T-helper 17 cell (primary cell): ENCODE measurements around the gene ASB2. TPM values are rescaled to one million over a fixed set of nuclear protein-coding genes. Genes with fewer than 3 reads are reported as not detected.

ENCODE experiments used
- ATAC-seq: fragments of 150-1000 bp; cut with Tn5 transposase; 2 replicates; pipeline ENCODE4 v1.10.0; 2021; ENCODE audit warnings: mild to moderate bottlenecking, moderate library complexity
- DNase-seq, 3 donors: peaks; one replicate each; pipeline versions ENCODE4 v3.0.0 to v3.0.0-alpha.2; 2020 to 2021
- H3K9me3 ChIP-seq: one replicate; pipeline ENCODE4 v1.7.0; 2013; ENCODE audit warnings: low read length, mild to moderate bottlenecking; ENCODE audit not compliant: control insufficient read depth, poor library complexity, severe bottlenecking
- H3K27ac Mint-ChIP-seq: one replicate; pipeline ENCODE4 v1.8.0; 2022; ENCODE audit warnings: mild to moderate bottlenecking, moderate library complexity, mixed read lengths
- H3K27me3 Mint-ChIP-seq: one replicate; pipeline ENCODE4 v1.8.0; 2022; ENCODE audit warnings: mixed read lengths
- H3K36me3 Mint-ChIP-seq: one replicate; pipeline ENCODE4 v1.8.0; 2022; ENCODE audit warnings: low read depth, mixed read lengths
- H3K4me1 Mint-ChIP-seq: one replicate; pipeline ENCODE4 v1.8.0; 2022; ENCODE audit warnings: mild to moderate bottlenecking, mixed read lengths
- H3K4me3 Mint-ChIP-seq: one replicate; pipeline ENCODE4 v1.8.0; 2022; ENCODE audit warnings: mild to moderate bottlenecking, moderate library complexity, mixed read lengths
- total RNA-seq, 4 donors: library from RNA in 2 of 4; stranded (reverse) in 2 of 4; gene quantifications; one replicate each; pipeline ENCODE4 v1.2.3 and lab custom pipeline; 2022 to 2026

The ASB2 gene
- total RNA-seq, 2 donors from 2014 or later = 2.3 to 6.5 TPM

DNA sequence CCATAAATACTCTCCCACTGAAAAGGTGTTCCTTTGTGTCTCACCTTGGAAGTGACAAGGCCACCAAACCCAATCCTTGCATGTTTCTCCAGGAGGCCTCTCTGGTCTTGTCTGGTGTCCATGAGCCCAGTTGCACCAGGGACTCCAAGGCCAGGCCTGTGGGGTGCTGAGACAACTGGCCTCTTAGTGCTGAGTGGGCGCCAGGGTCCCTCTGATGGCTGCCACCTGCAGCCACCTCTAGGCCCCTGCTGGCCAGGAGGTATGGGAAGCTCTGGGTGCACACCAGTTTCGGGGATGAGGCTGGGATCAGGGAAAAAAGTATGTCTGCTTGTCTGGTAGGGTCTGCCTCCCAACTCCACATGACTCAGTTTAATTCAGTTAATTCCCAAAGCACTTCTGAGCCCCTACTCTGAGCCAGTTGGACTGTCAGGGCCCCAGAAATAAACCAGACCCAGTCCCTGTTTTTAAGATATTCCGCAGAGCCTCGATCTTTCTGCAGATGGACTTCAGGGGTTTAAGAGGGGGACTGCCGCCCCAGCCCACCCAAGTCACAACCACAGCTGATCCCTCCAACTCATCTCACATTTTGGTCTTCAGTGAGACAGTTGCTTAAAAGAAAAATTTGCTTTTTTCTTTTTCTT, 64.3 kb downstream of the ASB2 start:
- peaks cover 2% of the 10 kb centered on the region for H3K36me3 Mint-ChIP-seq
- ATAC-seq (no peak), DNase-seq (no peak)

DNA sequence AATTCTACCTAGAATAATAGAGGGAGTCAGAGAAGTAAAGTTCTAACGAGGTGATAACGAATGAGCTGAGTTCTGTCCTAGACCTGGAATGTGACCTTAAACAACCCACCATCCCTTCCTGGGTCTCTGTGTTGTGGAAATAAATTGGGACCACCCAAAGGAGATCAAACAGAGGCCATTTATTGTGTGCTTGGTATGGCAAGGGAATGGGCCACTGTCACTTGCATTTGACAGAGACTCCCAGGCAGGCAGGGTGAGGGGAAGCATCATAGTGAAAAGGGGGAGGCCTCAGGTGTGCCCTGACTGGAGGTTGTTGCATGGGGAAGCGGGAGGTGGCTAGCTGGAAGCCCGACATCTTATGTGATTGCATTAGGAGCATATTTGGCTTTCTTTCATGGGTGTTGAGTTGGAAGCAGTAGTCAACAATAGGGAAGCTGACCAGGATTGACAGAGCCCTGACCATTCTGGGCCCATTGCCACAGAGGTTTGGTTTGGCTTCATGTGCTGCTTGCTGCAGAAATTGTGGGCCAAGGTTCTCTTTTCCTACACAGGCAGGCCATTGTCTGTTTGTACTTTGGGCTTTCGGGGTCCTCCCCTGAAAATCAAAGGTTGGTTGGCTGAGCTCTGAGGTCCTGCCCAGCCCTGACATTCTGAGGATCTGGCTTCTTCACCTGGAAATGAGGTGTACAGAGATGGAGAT, 66.8 kb downstream of the ASB2 start:
- no peak overlapping the region for H3K27ac Mint-ChIP-seq
- H3K4me3 Mint-ChIP-seq = no peak overlapping the region
- H3K9me3 ChIP-seq = no peaks in the 10 kb centered on the region
- no peak for DNase-seq
- H3K27me3 Mint-ChIP-seq = peaks cover 41% of the 10 kb centered on the region
- H3K4me1 Mint-ChIP-seq = peaks cover 3% of the 10 kb centered on the region
- peaks cover 2% of the 10 kb centered on the region for H3K36me3 Mint-ChIP-seq
- ATAC-seq = no peak

More for the DNA sequence above, 64.3 kb downstream of the ASB2 start:
- H3K27ac Mint-ChIP-seq = no peak overlapping the region
- H3K4me1 Mint-ChIP-seq = no peaks in the 10 kb centered on the region
- no peak overlapping the region for H3K4me3 Mint-ChIP-seq
- peaks cover 28% of the 10 kb centered on the region for H3K27me3 Mint-ChIP-seq
- H3K9me3 ChIP-seq = no peaks in the 10 kb centered on the region

GRCh38 chr14:93906341-93907329, 69.7 kb downstream of the ASB2 start:
- no peak overlapping the region for H3K4me3 Mint-ChIP-seq
- peaks cover 5% of the 10 kb centered on the region for H3K36me3 Mint-ChIP-seq
- DNase-seq (peak; percentile 16 to 43 (median 25)), ATAC-seq (peak; percentile 68)
- no peaks in the 10 kb centered on the region for H3K9me3 ChIP-seq
- no peak overlapping the region for H3K27ac Mint-ChIP-seq
- peaks cover 6% of the 10 kb centered on the region for H3K4me1 Mint-ChIP-seq
- H3K27me3 Mint-ChIP-seq = peaks cover 61% of the 10 kb centered on the region

DNA sequence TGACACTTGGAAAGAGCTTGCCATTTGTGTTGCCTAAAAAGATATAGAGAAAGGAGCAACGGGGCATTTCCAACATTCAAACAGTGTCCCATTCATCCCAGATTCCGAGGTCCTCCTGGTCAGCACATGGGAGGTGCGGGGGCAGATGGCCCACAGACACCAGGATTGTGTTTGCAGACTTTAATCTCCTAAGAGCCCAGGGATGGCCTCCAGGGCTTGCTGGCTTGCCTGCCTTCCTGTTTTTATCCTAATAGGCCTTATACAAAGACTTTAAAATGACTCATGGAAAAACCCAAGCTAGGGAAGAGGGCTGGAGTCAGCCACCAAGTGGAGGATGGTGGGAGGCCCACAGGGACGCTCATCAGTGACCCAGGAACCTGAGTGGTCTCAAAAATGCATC, 70.7 kb downstream of the ASB2 start:
- peaks cover 5% of the 10 kb centered on the region for H3K36me3 Mint-ChIP-seq
- H3K27me3 Mint-ChIP-seq = peaks cover 61% of the 10 kb centered on the region
- no peak for DNase-seq
- no peak overlapping the region for H3K4me3 Mint-ChIP-seq
- peaks cover 6% of the 10 kb centered on the region for H3K4me1 Mint-ChIP-seq
- no peaks in the 10 kb centered on the region for H3K9me3 ChIP-seq
- ATAC-seq = no peak
- H3K27ac Mint-ChIP-seq = no peak overlapping the region

- Mint-ChIP-seq H3K27ac (peak overlapping the region; percentile 29), H3K4me1 (peaks cover 6% of the 10 kb centered on the region), H3K27me3 (peaks cover 55% of the 10 kb centered on the region), H3K4me3 (no peak overlapping the region), H3K36me3 (peaks cover 3% of the 10 kb centered on the region)
- no peaks in the 10 kb centered on the region for H3K9me3 ChIP-seq
- ATAC-seq (no peak), DNase-seq (no peak)
Observed at GRCh38 chr14:93903342-93904184, 72.8 kb downstream of the ASB2 start.

GRCh38 chr14:93902619-93903307, 73.6 kb downstream of the ASB2 start:
- Mint-ChIP-seq H3K27ac (peak overlapping the region; percentile 29), H3K27me3 (peaks cover 47% of the 10 kb centered on the region), H3K4me3 (no peak overlapping the region), H3K36me3 (peaks cover 3% of the 10 kb centered on the region), H3K4me1 (peaks cover 6% of the 10 kb centered on the region)
- ATAC-seq (no peak), DNase-seq (no peak)
- no peaks in the 10 kb centered on the region for H3K9me3 ChIP-seq

DNA sequence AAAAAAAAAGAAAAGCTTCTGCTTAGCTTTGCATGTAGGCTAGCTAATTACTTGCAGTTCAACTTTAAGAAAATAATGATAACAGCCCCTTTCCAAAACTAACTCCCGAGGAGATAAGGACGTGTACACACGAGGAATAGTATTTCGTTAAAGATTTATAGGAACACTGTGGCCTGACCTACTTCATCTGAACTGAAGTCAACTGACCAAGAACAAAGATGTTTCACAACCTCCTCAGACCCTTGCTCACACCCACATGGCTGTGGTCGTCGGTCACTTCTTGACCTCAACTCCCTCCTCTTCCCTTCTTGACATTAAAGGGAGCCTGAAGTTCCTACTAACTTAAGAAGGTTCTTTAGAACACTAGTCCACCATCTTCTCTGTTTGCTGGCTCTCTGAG, 74.6 kb downstream of the ASB2 start:
- no peak overlapping the region for H3K27ac Mint-ChIP-seq
- peaks cover 46% of the 10 kb centered on the region for H3K27me3 Mint-ChIP-seq
- ATAC-seq (no peak), DNase-seq (no peak)
- no peaks in the 10 kb centered on the region for H3K9me3 ChIP-seq
- H3K4me1 Mint-ChIP-seq = peaks cover 6% of the 10 kb centered on the region
- no peak overlapping the region for H3K4me3 Mint-ChIP-seq
- peaks cover 3% of the 10 kb centered on the region for H3K36me3 Mint-ChIP-seq

- no peak for DNase-seq
- H3K4me3 Mint-ChIP-seq = no peak overlapping the region
- no peak overlapping the region for H3K27ac Mint-ChIP-seq
- peaks cover 1% of the 10 kb centered on the region for H3K36me3 Mint-ChIP-seq
- peaks cover under 1% of the 10 kb centered on the region for H3K4me1 Mint-ChIP-seq
- H3K27me3 Mint-ChIP-seq = peaks cover 26% of the 10 kb centered on the region
- no peaks in the 10 kb centered on the region for H3K9me3 ChIP-seq
- no peak for ATAC-seq
Observed at GRCh38 chr14:93898731-93899130, 77.6 kb downstream of the ASB2 start.

DNA sequence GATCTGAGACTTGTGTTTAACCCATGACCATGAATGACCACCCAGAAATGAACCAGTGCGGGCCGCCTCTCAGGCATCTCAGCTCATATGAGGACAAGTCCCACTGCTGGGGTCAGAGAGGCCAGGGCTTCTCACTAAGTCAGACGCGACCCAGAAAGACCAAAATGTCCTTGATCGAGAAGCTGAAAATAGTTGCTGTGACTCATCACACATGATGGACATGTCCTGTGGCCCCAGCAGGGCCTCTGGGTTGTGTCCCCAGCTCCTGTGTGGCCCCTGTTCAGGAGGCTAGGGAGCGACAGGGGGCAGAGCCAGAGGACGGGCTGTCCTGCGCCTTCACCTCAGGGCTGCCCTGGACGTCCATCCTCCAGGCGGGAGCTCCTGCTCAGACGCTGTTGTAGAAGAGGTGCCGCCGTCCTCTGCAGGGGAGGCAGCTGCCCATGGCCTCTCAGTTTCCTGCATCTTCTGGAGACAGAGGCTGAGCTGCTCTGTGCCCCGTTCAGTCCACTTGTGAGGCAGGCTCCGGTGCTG, 78.2 kb downstream of the ASB2 start:
- no peaks in the 10 kb centered on the region for H3K36me3 Mint-ChIP-seq
- no peaks in the 10 kb centered on the region for H3K9me3 ChIP-seq
- H3K4me1 Mint-ChIP-seq = no peaks in the 10 kb centered on the region
- H3K27ac Mint-ChIP-seq = no peak overlapping the region
- peaks cover 20% of the 10 kb centered on the region for H3K27me3 Mint-ChIP-seq
- DNase-seq = no peak
- H3K4me3 Mint-ChIP-seq = no peak overlapping the region
- no peak for ATAC-seq

DNA sequence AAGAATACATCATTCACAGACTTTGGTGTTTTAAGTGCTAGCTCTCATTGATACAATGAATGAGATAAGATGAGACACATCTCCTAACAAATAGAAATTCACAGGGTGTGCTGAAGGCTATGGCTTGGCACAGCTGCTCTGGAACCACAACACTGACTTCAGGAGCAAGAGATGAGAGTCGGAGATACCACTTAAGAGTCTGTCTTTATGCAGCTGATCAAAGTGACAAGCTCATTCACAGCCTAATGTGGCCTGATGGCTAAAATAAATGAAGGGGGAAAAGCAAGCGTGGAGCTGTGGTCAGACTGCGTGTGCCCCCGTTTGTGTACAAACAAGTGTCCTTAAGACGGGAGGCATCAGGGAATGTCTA, 78.9 kb downstream of the ASB2 start:
- Mint-ChIP-seq H3K27ac (no peak overlapping the region), H3K4me3 (no peak overlapping the region), H3K4me1 (no peaks in the 10 kb centered on the region), H3K27me3 (peaks cover 13% of the 10 kb centered on the region), H3K36me3 (no peaks in the 10 kb centered on the region)
- H3K9me3 ChIP-seq = no peaks in the 10 kb centered on the region
- ATAC-seq (no peak), DNase-seq (no peak)

GRCh38 chr14:93895023-93895604, 81.3 kb downstream of the ASB2 start:
- no peak overlapping the region for H3K4me3 Mint-ChIP-seq
- no peak for ATAC-seq
- no peaks in the 10 kb centered on the region for H3K9me3 ChIP-seq
- peaks cover 31% of the 10 kb centered on the region for H3K27me3 Mint-ChIP-seq
- no peak for DNase-seq
- peaks cover 3% of the 10 kb centered on the region for H3K36me3 Mint-ChIP-seq
- no peaks in the 10 kb centered on the region for H3K4me1 Mint-ChIP-seq
- no peak overlapping the region for H3K27ac Mint-ChIP-seq
